Common myeloid progenitor, CD34-positive (primary cell): ENCODE measurements around the gene LNP1.

ENCODE experiments used
- CTCF ChIA-PET: fragments of 350-600 bp; sonication (Branson Sonifier 250); formaldehyde crosslinking; loops from one replicate; lab custom pipeline; 2021; ENCODE audit warnings: antibody characterized with exemption; lab: Charles Lee
- POLR2A ChIA-PET: fragments of 350-600 bp; sonication (Branson Sonifier 250); formaldehyde crosslinking; loops from one replicate; lab custom pipeline; 2021; ENCODE audit warnings: antibody characterized with exemption; lab: Charles Lee
- DNase-seq, 3 donors: peaks; one replicate each; pipeline versions ENCODE4 v3.0.0 to v3.0.0-alpha.2; 2013
- H3K27ac ChIP-seq, 2 experiments: 1 replicate in 1 of 2; 2 replicates in 1 of 2; pipeline ENCODE4 v1.7.0; 2013; ENCODE audit warnings: inconsistent platforms in 2 of 2, low read length in 2 of 2, mild to moderate bottlenecking in 2 of 2, low read depth in 1 of 2, moderate library complexity in 1 of 2; ENCODE audit not compliant: severe bottlenecking in 2 of 2, insufficient read depth in 1 of 2, poor library complexity in 1 of 2
- H3K27me3 ChIP-seq, 5 experiments: replicated peaks in 2 of 5; 1 replicate in 3 of 5; 2 replicates in 2 of 5; pipeline versions ENCODE4 v1.6.1 to v1.7.0; 2013; ENCODE audit warnings: low read length in 4 of 5, mild to moderate bottlenecking in 2 of 5, moderate library complexity in 2 of 5, inconsistent platforms in 1 of 5; ENCODE audit not compliant: insufficient read depth in 5 of 5, control insufficient read depth in 4 of 5
- H3K36me3 ChIP-seq, 4 experiments: 1 replicate in 2 of 4; 2 replicates in 2 of 4; pipeline versions ENCODE4 v1.6.1 to v1.7.0; 2013; ENCODE audit warnings: low read length in 3 of 4, control low read depth in 1 of 4, mild to moderate bottlenecking in 1 of 4; ENCODE audit not compliant: control insufficient read depth in 4 of 4, insufficient read depth in 4 of 4
- H3K4me1 ChIP-seq, 4 experiments: 1 replicate in 3 of 4; 2 replicates in 1 of 4; pipeline versions ENCODE4 v1.6.1 to v1.7.1; 2013; ENCODE audit warnings: low read length in 3 of 4, mild to moderate bottlenecking in 3 of 4, control low read depth in 1 of 4, inconsistent platforms in 1 of 4, moderate library complexity in 1 of 4; ENCODE audit not compliant: control insufficient read depth in 4 of 4, insufficient read depth in 4 of 4; ENCODE audit errors: control extremely low read depth in 1 of 4
- H3K4me3 ChIP-seq, 7 experiments: 1 replicate in 4 of 7; 2 replicates in 3 of 7; pipeline versions ENCODE4 v1.5.1 to v1.7.0; 2013; ENCODE audit warnings: mild to moderate bottlenecking in 7 of 7, low read length in 6 of 7, moderate library complexity in 6 of 7, inconsistent platforms in 2 of 7, low read depth in 2 of 7, control low read depth in 1 of 7; ENCODE audit not compliant: insufficient read depth in 4 of 7, control insufficient read depth in 1 of 7; ENCODE audit errors: extremely low read depth in 1 of 7
- H3K9me3 ChIP-seq, 5 experiments: 1 replicate in 4 of 5; 2 replicates in 1 of 5; pipeline versions ENCODE4 v1.6.1 to v1.7.1; 2013; ENCODE audit warnings: low read length in 4 of 5, mild to moderate bottlenecking in 2 of 5, inconsistent platforms in 1 of 5, low read depth in 1 of 5, moderate library complexity in 1 of 5; ENCODE audit not compliant: control insufficient read depth in 4 of 5, insufficient read depth in 2 of 5; ENCODE audit errors: control extremely low read depth in 1 of 5
- WGBS: methylation state at CpG from one replicate; pipeline ENCODE4 v1.1.5; 2013; ENCODE audit not compliant: insufficient coverage; 5-methylcytosine and 5-hydroxymethylcytosine counted together

Gene LNP1

GRCh38 chr3:100376301-100376700, 25.0 kb upstream of the LNP1 start:
- Histone ChIP-seq H3K9me3 (no peaks in the 10 kb centered on the region), H3K36me3 (peaks cover 20 to 80% (median 43%) of the 10 kb centered on the region in 4 experiments), H3K4me1 (no peaks in the 10 kb centered on the region), H3K27me3 (no peaks in the 10 kb centered on the region), H3K4me3 (no peak overlapping the region), H3K27ac (no peak overlapping the region)
- DNase-seq: no peak
- ChIA-PET POLR2A (no interaction called here), CTCF (interaction anchor here (0.6 kb wide), 1 partner anchor 115 kb away, joined by 3 read pairs; no protein-coding TSS in a partner anchor)
- 100% methylated on average over 3 of the region's 4 CpGs for WGBS

GRCh38 chr3:100384733-100385525, 16.4 kb upstream of the LNP1 start:
- POLR2A ChIA-PET: no interaction called here
- H3K4me3 ChIP-seq: no peak overlapping the region
- WGBS: 91% methylated on average over 7 of the region's 8 CpGs
- H3K9me3 ChIP-seq: peaks cover 0 to 11% (median 1%) of the 10 kb centered on the region in 5 experiments
- CTCF ChIA-PET: interaction anchor here (0.7 to 1.9 kb wide), 3 partner anchors 26 to 252 kb away, joined by 3 to 5 read pairs (median 3); no protein-coding TSS in a partner anchor
- no peak for DNase-seq
- H3K36me3 ChIP-seq: peaks cover 13 to 66% (median 45%) of the 10 kb centered on the region in 4 experiments
- H3K27ac ChIP-seq: no peak overlapping the region
- H3K4me1 ChIP-seq: no peaks in the 10 kb centered on the region
- no peaks in the 10 kb centered on the region for H3K27me3 ChIP-seq

GRCh38 chr3:100386437-100387074, 14.8 kb upstream of the LNP1 start:
- Histone ChIP-seq H3K27me3 (no peaks in the 10 kb centered on the region), H3K27ac (no peak overlapping the region), H3K4me3 (no peak overlapping the region), H3K36me3 (peaks cover 9 to 56% (median 40%) of the 10 kb centered on the region in 4 experiments), H3K4me1 (no peaks in the 10 kb centered on the region), H3K9me3 (peaks cover 0 to 11% (median 3%) of the 10 kb centered on the region in 5 experiments)
- DNase-seq: no peak
- POLR2A ChIA-PET: interaction anchor here (0.6 kb wide), 1 partner anchor 9 kb away, joined by 4 read pairs; no protein-coding TSS in a partner anchor
- CTCF ChIA-PET: interaction anchor here (0.7 to 1.9 kb wide), 6 partner anchors 12 to 71 kb away, joined by 3 to 5 read pairs (median 4); no protein-coding TSS in a partner anchor

GRCh38 chr3:100389025-100389424, 12.3 kb upstream of the LNP1 start:
- Histone ChIP-seq H3K27me3 (no peaks in the 10 kb centered on the region), H3K36me3 (peaks cover 6 to 36% (median 24%) of the 10 kb centered on the region in 4 experiments), H3K4me1 (no peaks in the 10 kb centered on the region), H3K9me3 (peaks cover 0 to 11% (median 3%) of the 10 kb centered on the region in 5 experiments), H3K4me3 (no peak overlapping the region), H3K27ac (no peak overlapping the region)
- CTCF ChIA-PET: interaction anchor here (0.6 kb wide), 1 partner anchor 136 kb away, joined by 3 read pairs; no protein-coding TSS in a partner anchor
- peak in 1 of 3 donors; percentile 13 for DNase-seq
- WGBS: no CpG with 5 or more reads among the region's 1 CpG
- POLR2A ChIA-PET: interaction anchor here (1.5 kb wide), 1 partner anchor 11 kb away, joined by 3 read pairs; no protein-coding TSS in a partner anchor

DNA sequence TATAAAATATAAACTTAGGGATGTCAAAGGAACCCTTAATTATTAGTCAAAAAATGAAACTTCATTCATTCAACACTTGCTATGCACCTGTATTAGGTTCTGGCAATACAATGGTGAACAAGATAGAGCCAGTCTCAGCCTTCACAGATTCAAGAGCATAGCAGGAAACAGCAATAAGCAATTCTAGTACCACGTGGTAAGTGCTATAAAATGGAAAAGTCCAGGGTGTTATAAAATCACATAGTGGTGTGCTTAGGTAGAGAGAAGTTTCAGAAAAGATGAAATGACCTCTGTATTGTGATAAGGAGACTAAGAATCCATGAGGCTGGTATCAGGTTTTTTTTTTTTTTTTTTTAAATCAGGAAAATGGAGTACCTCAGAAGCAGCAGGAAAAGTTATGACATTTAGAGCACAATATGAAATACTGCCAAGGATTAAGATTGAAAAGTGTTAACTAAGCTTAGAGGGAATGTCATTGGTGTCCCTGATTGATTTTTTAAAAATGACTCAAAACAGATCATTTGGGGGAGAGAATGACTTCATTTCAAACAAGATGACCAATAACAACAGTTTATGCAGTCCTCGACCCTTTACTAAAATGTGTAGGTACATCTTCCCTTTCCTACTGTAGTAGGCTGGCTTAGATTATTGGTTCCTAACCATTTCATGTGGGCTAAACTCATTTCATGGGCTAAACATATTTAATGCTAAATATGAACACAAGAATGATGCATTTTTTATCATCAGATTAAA, 5.5 kb upstream of the LNP1 start:
- WGBS: 0% methylated on average over 1 of the region's 2 CpGs
- Histone ChIP-seq H3K36me3 (no peaks in the 10 kb centered on the region), H3K27me3 (no peaks in the 10 kb centered on the region), H3K4me1 (peaks cover 7 to 22% (median 18%) of the 10 kb centered on the region in 4 experiments), H3K4me3 (no peak overlapping the region), H3K27ac (no peak overlapping the region), H3K9me3 (no peaks in the 10 kb centered on the region)
- ChIA-PET POLR2A (interaction anchor here (0.6 kb wide), 1 partner anchor 9 kb away, joined by 4 read pairs; no protein-coding TSS in a partner anchor), CTCF (interaction anchor here (0.6 to 0.7 kb wide), 2 partner anchors 25 to 34 kb away, joined by 3 read pairs; no protein-coding TSS in a partner anchor)
- no peak for DNase-seq

DNA sequence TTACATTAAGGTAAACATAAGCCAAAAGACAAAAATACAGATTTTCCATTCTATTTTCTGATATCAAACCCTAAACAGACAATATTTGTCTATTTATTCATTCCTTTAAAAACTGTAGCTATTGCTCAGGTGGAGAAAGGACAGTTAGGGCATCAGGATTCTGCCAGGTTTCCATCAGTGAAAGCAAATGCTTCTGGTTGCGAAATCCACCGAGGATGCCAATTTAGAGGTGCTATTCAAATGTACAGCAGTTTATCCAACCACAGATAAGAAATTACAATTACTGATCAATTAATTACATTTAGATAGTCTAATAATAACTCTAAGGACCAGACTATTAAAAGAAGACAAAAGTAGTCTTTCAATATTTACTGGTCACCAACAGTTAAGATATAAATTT, 4.4 kb upstream of the LNP1 start:
- H3K27me3 ChIP-seq: no peaks in the 10 kb centered on the region
- ChIA-PET POLR2A (no interaction called here), CTCF (no interaction called here)
- no CpG with 5 or more reads among the region's 2 CpGs for WGBS
- no peaks in the 10 kb centered on the region for H3K36me3 ChIP-seq
- no peak for DNase-seq
- H3K4me3 ChIP-seq: no peak overlapping the region
- peaks cover 9 to 25% (median 24%) of the 10 kb centered on the region in 4 experiments for H3K4me1 ChIP-seq
- H3K9me3 ChIP-seq: no peaks in the 10 kb centered on the region
- H3K27ac ChIP-seq: no peak overlapping the region
